Nephron (organoid): ENCODE measurements around the gene ZNF628.

Experiments
- H3K27ac Mint-ChIP-seq, 3 experiments: 2 replicates each; pipeline ENCODE4 v1.8.0; 2020; ENCODE audit warnings: mixed read lengths in 3 of 3, mild to moderate bottlenecking in 2 of 3, moderate library complexity in 1 of 3
- H3K27me3 Mint-ChIP-seq: 2 replicates; pipeline ENCODE4 v1.8.0; 2021; ENCODE audit warnings: low read depth, mild to moderate bottlenecking, moderate library complexity, mixed read lengths
- H3K36me3 Mint-ChIP-seq: 2 replicates; pipeline ENCODE4 v1.8.0; 2020; ENCODE audit warnings: low read depth, mixed read lengths
- H3K4me1 Mint-ChIP-seq: 2 replicates; pipeline ENCODE4 v1.8.0; 2020; ENCODE audit warnings: mixed read lengths
- H3K4me3 Mint-ChIP-seq, 3 experiments: 2 replicates each; pipeline ENCODE4 v1.8.0; 2020; ENCODE audit warnings: mild to moderate bottlenecking in 3 of 3, mixed read lengths in 3 of 3, moderate library complexity in 2 of 3
- H3K9me3 Mint-ChIP-seq: 2 replicates; pipeline ENCODE4 v1.8.0; 2020; ENCODE audit warnings: mixed read lengths
- TF ChIP-seq, protein P1 (sequence below), 3 experiments: fragments of 200-600 bp; sonication (generic); IDR thresholded peaks; one replicate each; pipeline ENCODE4 v1.5.0; 2021; ENCODE audit warnings: antibody characterized with exemption in 3 of 3; ENCODE audit not compliant: unreplicated experiment in 3 of 3

ZNF628 gene

DNA sequence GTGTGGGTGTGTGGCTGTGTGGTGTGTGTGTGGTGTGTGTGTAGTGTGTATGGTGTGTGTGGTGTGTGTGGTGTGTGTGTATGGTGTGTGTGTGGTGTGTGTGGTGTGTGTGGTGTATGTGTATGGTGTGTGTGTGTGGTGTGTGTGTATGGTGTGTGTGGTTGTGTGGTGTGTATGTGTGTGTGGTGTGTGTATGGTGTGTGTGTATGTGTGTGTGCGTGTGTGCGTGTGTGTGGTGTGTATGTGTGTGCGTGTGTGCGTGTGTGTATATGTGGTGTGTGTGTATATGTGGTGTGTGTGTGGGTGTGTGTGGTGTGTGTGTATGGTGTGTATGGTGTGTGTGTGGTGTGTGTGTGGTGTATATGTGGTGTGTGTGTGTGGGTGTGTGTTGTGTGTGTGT is 41.4 kb upstream of the ZNF628 start:
- Mint-ChIP-seq H3K27me3 (peaks cover 38% of the 10 kb centered on the region), H3K36me3 (no peaks in the 10 kb centered on the region), H3K27ac (no peak overlapping the region), H3K4me1 (peaks cover 5% of the 10 kb centered on the region), H3K4me3 (no peak overlapping the region), H3K9me3 (peaks cover 3% of the 10 kb centered on the region)
- TF ChIP-seq, protein P1, sequence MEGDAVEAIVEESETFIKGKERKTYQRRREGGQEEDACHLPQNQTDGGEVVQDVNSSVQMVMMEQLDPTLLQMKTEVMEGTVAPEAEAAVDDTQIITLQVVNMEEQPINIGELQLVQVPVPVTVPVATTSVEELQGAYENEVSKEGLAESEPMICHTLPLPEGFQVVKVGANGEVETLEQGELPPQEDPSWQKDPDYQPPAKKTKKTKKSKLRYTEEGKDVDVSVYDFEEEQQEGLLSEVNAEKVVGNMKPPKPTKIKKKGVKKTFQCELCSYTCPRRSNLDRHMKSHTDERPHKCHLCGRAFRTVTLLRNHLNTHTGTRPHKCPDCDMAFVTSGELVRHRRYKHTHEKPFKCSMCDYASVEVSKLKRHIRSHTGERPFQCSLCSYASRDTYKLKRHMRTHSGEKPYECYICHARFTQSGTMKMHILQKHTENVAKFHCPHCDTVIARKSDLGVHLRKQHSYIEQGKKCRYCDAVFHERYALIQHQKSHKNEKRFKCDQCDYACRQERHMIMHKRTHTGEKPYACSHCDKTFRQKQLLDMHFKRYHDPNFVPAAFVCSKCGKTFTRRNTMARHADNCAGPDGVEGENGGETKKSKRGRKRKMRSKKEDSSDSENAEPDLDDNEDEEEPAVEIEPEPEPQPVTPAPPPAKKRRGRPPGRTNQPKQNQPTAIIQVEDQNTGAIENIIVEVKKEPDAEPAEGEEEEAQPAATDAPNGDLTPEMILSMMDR (IDR thresholded peaks at IDR 0.05; ENCODE audit: unreplicated experiment in 3 of 3): no peak

DNA sequence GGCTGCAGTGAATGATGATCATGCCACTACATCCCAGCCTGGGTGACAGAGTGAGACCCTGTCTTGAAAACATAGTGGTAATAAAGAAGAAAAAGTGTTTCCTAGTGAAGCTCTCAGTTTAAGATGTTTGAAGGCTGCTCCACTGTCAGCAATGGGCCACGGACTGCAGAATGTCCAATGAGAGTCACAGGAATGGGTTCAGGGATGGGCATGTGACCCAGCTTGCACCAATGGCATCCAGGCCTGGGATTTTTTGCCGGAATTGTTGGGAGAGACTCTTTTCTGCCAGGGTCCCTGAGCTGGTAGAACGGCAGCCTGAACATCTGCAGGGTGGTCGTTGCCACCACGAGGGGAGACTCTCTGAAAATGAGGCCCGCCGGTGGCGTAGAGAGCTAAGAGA is 39.6 kb upstream of the ZNF628 start:
- no peak overlapping the region for H3K27ac Mint-ChIP-seq
- peaks cover 37% of the 10 kb centered on the region for H3K27me3 Mint-ChIP-seq
- TF ChIP-seq, protein P1 (IDR thresholded peaks at IDR 0.05; ENCODE audit: unreplicated experiment in 3 of 3): no peak
- H3K36me3 Mint-ChIP-seq: no peaks in the 10 kb centered on the region
- H3K4me1 Mint-ChIP-seq: peaks cover 15% of the 10 kb centered on the region
- H3K9me3 Mint-ChIP-seq: peaks cover 9% of the 10 kb centered on the region
- no peak overlapping the region for H3K4me3 Mint-ChIP-seq

DNA sequence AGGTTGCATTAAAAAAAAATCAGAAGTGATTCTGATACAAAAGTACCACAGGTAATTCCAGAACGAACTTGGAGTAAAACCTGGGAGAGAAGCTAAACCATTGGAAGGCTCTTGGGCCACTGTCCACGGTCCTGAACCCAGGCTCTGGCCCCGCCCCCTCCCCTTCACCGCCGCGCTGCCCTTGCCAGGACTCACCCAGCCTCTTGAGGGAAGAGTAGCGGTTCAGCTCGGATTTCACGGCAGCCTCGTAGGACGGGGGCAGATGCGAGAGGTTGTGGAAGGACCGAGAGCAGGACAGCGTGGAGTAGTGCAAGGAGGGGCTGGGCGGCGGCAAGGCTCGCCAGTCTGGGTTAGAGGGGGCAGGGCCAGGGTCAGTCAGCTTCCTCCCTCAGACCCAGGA is 39.0 kb upstream of the ZNF628 start:
- Mint-ChIP-seq H3K27ac (no peak overlapping the region), H3K27me3 (peaks cover 37% of the 10 kb centered on the region), H3K4me1 (peaks cover 15% of the 10 kb centered on the region), H3K9me3 (peaks cover 9% of the 10 kb centered on the region), H3K4me3 (peak overlapping the region in 1 of 3 experiments; percentile 3), H3K36me3 (no peaks in the 10 kb centered on the region)
- TF ChIP-seq, protein P1 (IDR thresholded peaks at IDR 0.05; ENCODE audit: unreplicated experiment in 3 of 3): no peak

DNA sequence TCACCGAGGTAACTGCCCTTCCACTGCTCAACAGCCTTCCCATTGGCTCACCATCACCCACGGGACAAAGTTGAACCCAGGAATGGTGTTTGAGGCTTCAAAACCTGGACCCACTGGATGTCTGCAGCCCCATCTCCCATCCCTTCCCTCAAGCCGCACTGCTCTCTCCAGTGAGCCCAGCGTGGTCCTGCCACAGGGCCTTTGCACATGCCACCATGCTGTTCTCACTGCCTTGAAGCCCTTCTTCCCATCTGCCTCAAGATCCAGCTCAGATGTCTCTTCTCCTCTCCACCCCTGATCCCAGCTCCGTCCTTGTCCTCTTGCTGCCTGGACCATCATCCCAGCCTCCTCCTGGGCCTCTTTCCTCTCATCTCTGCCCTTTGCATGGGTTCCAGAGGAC is 37.4 kb upstream of the ZNF628 start:
- peaks cover 22% of the 10 kb centered on the region for H3K4me1 Mint-ChIP-seq
- peaks cover 37% of the 10 kb centered on the region for H3K27me3 Mint-ChIP-seq
- H3K9me3 Mint-ChIP-seq: peaks cover 9% of the 10 kb centered on the region
- TF ChIP-seq, protein P1 (IDR thresholded peaks at IDR 0.05; ENCODE audit: unreplicated experiment in 3 of 3): no peak
- no peak overlapping the region for H3K27ac Mint-ChIP-seq
- H3K4me3 Mint-ChIP-seq: no peak overlapping the region
- H3K36me3 Mint-ChIP-seq: no peaks in the 10 kb centered on the region

DNA sequence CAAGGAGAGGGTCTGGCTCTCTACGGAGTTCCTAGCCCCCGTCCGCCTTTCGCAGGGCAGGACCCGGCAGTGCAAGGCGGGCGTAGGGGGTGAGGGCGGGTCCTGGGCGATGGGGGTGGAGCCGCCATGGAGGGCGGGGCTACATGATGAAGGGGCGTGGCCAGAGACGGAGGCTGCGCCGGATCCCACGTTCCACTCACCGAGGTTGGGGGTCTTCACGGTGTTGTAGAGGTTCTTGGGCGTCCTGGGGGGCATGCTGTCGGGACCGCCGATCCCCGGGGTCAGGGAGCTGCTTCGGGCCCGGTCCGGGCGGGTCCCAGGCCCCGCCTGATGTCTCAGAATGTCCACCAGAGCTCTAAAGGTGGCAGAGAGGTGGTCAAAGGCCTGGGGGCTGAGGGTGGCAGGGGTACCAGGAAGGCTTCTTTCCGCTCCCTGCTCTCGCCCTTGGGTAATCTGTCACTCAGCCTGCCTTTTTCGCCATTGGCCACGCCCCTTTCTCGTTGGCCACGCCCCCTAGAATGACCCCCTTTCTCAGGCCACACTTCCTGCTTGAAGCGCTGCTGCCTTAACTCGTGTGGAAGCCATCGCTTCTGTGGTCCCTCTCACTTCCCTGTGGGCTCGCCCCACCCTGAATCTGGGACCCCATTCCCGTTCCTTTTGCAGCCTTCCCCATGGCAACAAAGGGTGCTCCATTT is 35.9 kb upstream of the ZNF628 start:
- H3K27ac Mint-ChIP-seq: no peak overlapping the region
- peaks cover 37% of the 10 kb centered on the region for H3K27me3 Mint-ChIP-seq
- H3K9me3 Mint-ChIP-seq: peaks cover 9% of the 10 kb centered on the region
- H3K4me1 Mint-ChIP-seq: peaks cover 22% of the 10 kb centered on the region
- H3K4me3 Mint-ChIP-seq: peak overlapping the region in 1 of 3 experiments; percentile 47
- TF ChIP-seq, protein P1 (IDR thresholded peaks at IDR 0.05; ENCODE audit: unreplicated experiment in 3 of 3): no peak
- H3K36me3 Mint-ChIP-seq: no peaks in the 10 kb centered on the region

DNA sequence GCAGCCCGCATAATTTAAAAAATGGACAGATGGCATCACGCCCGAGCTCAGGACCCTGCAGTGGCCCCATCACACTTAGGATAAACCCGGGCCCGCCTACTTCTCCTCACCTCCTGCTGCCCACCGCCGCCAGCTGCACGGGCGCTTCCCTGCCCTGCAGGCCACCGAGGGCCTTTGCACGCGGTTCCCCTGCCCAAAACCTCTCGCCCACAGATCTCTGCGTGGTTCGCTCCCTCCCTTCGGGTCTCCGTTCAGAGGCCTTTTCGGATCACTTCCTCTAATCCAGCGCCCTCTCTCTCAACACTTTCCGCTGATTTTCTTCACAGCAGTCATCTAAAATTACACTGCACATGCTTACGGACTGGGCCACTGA is 35.1 kb upstream of the ZNF628 start:
- peaks cover 37% of the 10 kb centered on the region for H3K27me3 Mint-ChIP-seq
- H3K4me1 Mint-ChIP-seq: peaks cover 22% of the 10 kb centered on the region
- peak overlapping the region; percentile 4 to 24 (median 8) for H3K4me3 Mint-ChIP-seq
- H3K36me3 Mint-ChIP-seq: no peaks in the 10 kb centered on the region
- peaks cover 9% of the 10 kb centered on the region for H3K9me3 Mint-ChIP-seq
- no peak overlapping the region for H3K27ac Mint-ChIP-seq
- TF ChIP-seq, protein P1 (IDR thresholded peaks at IDR 0.05; ENCODE audit: unreplicated experiment in 3 of 3): no peak
